ENCODE data around the gene FBN1. TPM values are rescaled to one million over a fixed set of nuclear protein-coding genes. Genes with fewer than 3 reads are reported as not detected.

The FBN1 gene
- polyA plus RNA-seq, 3 donors = 11.6 to 85.4 (median 55.2) TPM

GRCh38 chr15:48596415-48596814 lies 49.1 kb downstream of the FBN1 start:
- no peak overlapping the region for H3K27ac ChIP-seq (ENCODE audit: low read depth, low read length)
- 39 to 73% (median 52%) methylated on average over 4 of the region's 4 CpGs for WGBS, 3 donors

GRCh38 chr15:48595981-48596380 lies 49.5 kb downstream of the FBN1 start:
- 69 to 82% (median 73%) methylated on average over 5 of the region's 5 CpGs for WGBS, 3 donors
- H3K27ac ChIP-seq (ENCODE audit: low read depth, low read length) = no peak overlapping the region

- 67 to 85% (median 78%) methylated on average over 1 of the region's 1 CpG for WGBS, 3 donors
- no peak overlapping the region for H3K27ac ChIP-seq (ENCODE audit: low read depth, low read length)
Measured at GRCh38 chr15:48592933-48593332, 52.6 kb downstream of the FBN1 start.

- 23 to 55% (median 31%) methylated on average over 2 of the region's 2 CpGs for WGBS, 3 donors
- H3K27ac ChIP-seq (ENCODE audit: low read depth, low read length) = no peak overlapping the region
Measured at GRCh38 chr15:48592221-48592731, 53.2 kb downstream of the FBN1 start.

- 13 to 22% (median 18%) methylated on average over 1 of the region's 1 CpG for WGBS, 3 donors
- no peak overlapping the region for H3K27ac ChIP-seq (ENCODE audit: low read depth, low read length)
Measured at GRCh38 chr15:48590723-48591122, 54.8 kb downstream of the FBN1 start.

- 68 to 78% (median 75%) methylated on average over 6 of the region's 6 CpGs for WGBS, 3 donors
- H3K27ac ChIP-seq (ENCODE audit: low read depth, low read length) = no peak overlapping the region
Measured at GRCh38 chr15:48584812-48585563, 60.5 kb downstream of the FBN1 start.

GRCh38 chr15:48584090-48584811 lies 61.3 kb downstream of the FBN1 start:
- WGBS, 3 donors = 82 to 88% (median 84%) methylated on average over 5 of the region's 5 CpGs
- no peak overlapping the region for H3K27ac ChIP-seq (ENCODE audit: low read depth, low read length)

- 61 to 71% (median 66%) methylated on average over 11 of the region's 11 CpGs for WGBS, 3 donors
Measured at GRCh38 chr15:48582452-48583247, 62.9 kb downstream of the FBN1 start.

GRCh38 chr15:48581219-48581618 lies 64.3 kb downstream of the FBN1 start:
- no peak overlapping the region for H3K27ac ChIP-seq (ENCODE audit: low read depth, low read length)
- WGBS, 3 donors = 63 to 77% (median 72%) methylated on average over 4 of the region's 4 CpGs

More at GRCh38 chr15:48582452-48583247, 62.9 kb downstream of the FBN1 start:
- no peak overlapping the region for H3K27ac ChIP-seq (ENCODE audit: low read depth, low read length)

- no peak overlapping the region for H3K27ac ChIP-seq (ENCODE audit: low read depth, low read length)
- 75 to 84% (median 78%) methylated on average over 2 of the region's 2 CpGs for WGBS, 3 donors
Measured at GRCh38 chr15:48580736-48581135, 64.8 kb downstream of the FBN1 start.

GRCh38 chr15:48579945-48580671 lies 65.4 kb downstream of the FBN1 start:
- 64 to 80% (median 65%) methylated on average over 8 of the region's 8 CpGs for WGBS, 3 donors
- no peak overlapping the region for H3K27ac ChIP-seq (ENCODE audit: low read depth, low read length)

GRCh38 chr15:48578965-48579364 lies 66.5 kb downstream of the FBN1 start:
- no peak overlapping the region for H3K27ac ChIP-seq (ENCODE audit: low read depth, low read length)
- 63 to 83% (median 64%) methylated on average over 2 of the region's 2 CpGs for WGBS, 3 donors

- no peak overlapping the region for H3K27ac ChIP-seq (ENCODE audit: low read depth, low read length)
Measured at GRCh38 chr15:48577469-48577868, 68.0 kb downstream of the FBN1 start.

GRCh38 chr15:48574187-48574586 lies 71.3 kb downstream of the FBN1 start:
- H3K27ac ChIP-seq (ENCODE audit: low read depth, low read length) = no peak overlapping the region

More at GRCh38 chr15:48577469-48577868, 68.0 kb downstream of the FBN1 start:
- WGBS, 3 donors = 63 to 88% (median 86%) methylated on average over 7 of the region's 7 CpGs

- WGBS, 3 donors = 82 to 94% (median 85%) methylated on average over 4 of the region's 4 CpGs
- no peak overlapping the region for H3K27ac ChIP-seq (ENCODE audit: low read depth, low read length)
Measured at GRCh38 chr15:48573780-48574179, 71.7 kb downstream of the FBN1 start.

GRCh38 chr15:48572823-48573222 lies 72.7 kb downstream of the FBN1 start:
- 86 to 94% (median 92%) methylated on average over 5 of the region's 5 CpGs for WGBS, 3 donors
- H3K27ac ChIP-seq (ENCODE audit: low read depth, low read length) = no peak overlapping the region

- H3K27ac ChIP-seq (ENCODE audit: low read depth, low read length) = no peak overlapping the region
- WGBS, 3 donors = 88 to 97% (median 95%) methylated on average over 2 of the region's 2 CpGs
Measured at GRCh38 chr15:48571510-48571909, 74.0 kb downstream of the FBN1 start.

- no peak overlapping the region for H3K27ac ChIP-seq (ENCODE audit: low read depth, low read length)
- 48 to 75% (median 75%) methylated on average over 1 of the region's 1 CpG for WGBS, 3 donors
Measured at GRCh38 chr15:48570822-48571221, 74.7 kb downstream of the FBN1 start.

Data from adipose tissue (tissue), 3 donors.